PFSK-1 (cell line): ENCODE results near the gene ANKRD6.

ENCODE experiments used
- FOXP2 ChIP-seq: optimal IDR thresholded peaks from 2 replicates; pipeline ENCODE3; 2011; ENCODE audit warnings: borderline replicate concordance, control low read depth, inconsistent platforms; ENCODE audit not compliant: insufficient read depth; ENCODE audit errors: extremely low read length, extremely low read depth
- POLR2AphosphoS5 ChIP-seq: IDR thresholded peaks from 2 replicates; pipeline ENCODE4 v1.6.1; 2012; ENCODE audit warnings: low read depth, mild to moderate bottlenecking, control low read depth, low read length, moderate library complexity
- SIN3A ChIP-seq: IDR thresholded peaks from 2 replicates; pipeline ENCODE4 v1.6.1; 2012; ENCODE audit warnings: mild to moderate bottlenecking, low read length, moderate library complexity, borderline replicate concordance; ENCODE audit not compliant: insufficient read depth
- TAF1 ChIP-seq: IDR thresholded peaks from 2 replicates; pipeline ENCODE4 v1.6.1; 2012; ENCODE audit warnings: low read length, control low read depth, borderline replicate concordance; ENCODE audit not compliant: insufficient read depth
- TF ChIP-seq, protein P1 (sequence below), 2 experiments: IDR thresholded peaks; 2 replicates each; pipeline versions ENCODE4 v1.6.1 to v1.8.0; 2011 to 2012; ENCODE audit warnings: low read depth in 2 of 2, low read length in 2 of 2, control low read depth in 1 of 2, inconsistent platforms in 1 of 2, mild to moderate bottlenecking in 1 of 2, moderate library complexity in 1 of 2; ENCODE audit not compliant: insufficient read depth in 1 of 2

The ANKRD6 gene

DNA sequence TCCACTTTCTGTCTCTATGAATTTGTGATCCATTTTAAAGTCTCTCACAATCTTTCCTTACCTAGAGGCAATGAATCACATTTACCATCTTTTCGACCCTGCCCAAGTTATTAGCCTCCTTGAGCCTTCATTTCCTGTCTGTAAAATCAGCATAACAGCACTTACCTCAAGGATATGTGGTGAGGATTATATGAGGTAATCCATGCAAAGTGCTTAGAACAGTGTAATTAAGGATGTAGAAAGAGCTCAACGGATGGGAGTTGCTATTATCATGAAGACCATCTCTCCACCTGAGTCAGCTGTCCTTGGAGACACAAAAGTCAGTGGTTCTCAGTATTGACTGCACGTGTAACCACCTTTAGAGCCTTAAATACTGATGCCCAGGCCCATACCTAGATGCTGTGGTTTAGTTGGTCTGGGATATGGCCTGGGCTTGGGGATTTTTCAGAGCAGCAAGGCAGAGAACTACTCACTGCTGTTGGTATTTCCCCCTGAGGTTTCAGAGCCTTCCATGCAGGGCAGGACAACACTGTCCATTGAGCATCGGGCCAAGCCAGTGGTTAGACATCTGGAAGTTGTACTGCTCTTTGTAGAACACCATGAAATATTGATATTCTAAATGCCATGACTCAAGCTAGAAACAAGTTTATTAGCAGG is 149.8 kb downstream of the ANKRD6 start:
- TF ChIP-seq, protein P1, sequence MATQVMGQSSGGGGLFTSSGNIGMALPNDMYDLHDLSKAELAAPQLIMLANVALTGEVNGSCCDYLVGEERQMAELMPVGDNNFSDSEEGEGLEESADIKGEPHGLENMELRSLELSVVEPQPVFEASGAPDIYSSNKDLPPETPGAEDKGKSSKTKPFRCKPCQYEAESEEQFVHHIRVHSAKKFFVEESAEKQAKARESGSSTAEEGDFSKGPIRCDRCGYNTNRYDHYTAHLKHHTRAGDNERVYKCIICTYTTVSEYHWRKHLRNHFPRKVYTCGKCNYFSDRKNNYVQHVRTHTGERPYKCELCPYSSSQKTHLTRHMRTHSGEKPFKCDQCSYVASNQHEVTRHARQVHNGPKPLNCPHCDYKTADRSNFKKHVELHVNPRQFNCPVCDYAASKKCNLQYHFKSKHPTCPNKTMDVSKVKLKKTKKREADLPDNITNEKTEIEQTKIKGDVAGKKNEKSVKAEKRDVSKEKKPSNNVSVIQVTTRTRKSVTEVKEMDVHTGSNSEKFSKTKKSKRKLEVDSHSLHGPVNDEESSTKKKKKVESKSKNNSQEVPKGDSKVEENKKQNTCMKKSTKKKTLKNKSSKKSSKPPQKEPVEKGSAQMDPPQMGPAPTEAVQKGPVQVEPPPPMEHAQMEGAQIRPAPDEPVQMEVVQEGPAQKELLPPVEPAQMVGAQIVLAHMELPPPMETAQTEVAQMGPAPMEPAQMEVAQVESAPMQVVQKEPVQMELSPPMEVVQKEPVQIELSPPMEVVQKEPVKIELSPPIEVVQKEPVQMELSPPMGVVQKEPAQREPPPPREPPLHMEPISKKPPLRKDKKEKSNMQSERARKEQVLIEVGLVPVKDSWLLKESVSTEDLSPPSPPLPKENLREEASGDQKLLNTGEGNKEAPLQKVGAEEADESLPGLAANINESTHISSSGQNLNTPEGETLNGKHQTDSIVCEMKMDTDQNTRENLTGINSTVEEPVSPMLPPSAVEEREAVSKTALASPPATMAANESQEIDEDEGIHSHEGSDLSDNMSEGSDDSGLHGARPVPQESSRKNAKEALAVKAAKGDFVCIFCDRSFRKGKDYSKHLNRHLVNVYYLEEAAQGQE (IDR thresholded peaks at IDR 0.05; ENCODE audit: insufficient read depth in 1 of 2, low read depth in 2 of 2, low read length in 2 of 2): no peak
- TF ChIP-seq TAF1: no peak
- TF ChIP-seq FOXP2: no peak

GRCh38 chr6:89583559-89583958 is 150.6 kb downstream of the ANKRD6 start:
- TF ChIP-seq SIN3A: no peak
- no peak for TF ChIP-seq FOXP2
- TF ChIP-seq, protein P1 (IDR thresholded peaks at IDR 0.05; ENCODE audit: insufficient read depth in 1 of 2, low read depth in 2 of 2, low read length in 2 of 2): no peak
- TF ChIP-seq TAF1: no peak
- TF ChIP-seq POLR2AphosphoS5: no peak

- TF ChIP-seq POLR2AphosphoS5: no peak
- TF ChIP-seq, protein P1 (IDR thresholded peaks at IDR 0.05; ENCODE audit: insufficient read depth in 1 of 2, low read depth in 2 of 2, low read length in 2 of 2): no peak
- no peak for TF ChIP-seq FOXP2
- no peak for TF ChIP-seq SIN3A
- TF ChIP-seq TAF1: no peak
These were observed 151.6 kb downstream of the ANKRD6 start for GRCh38 chr6:89584539-89584938.

DNA sequence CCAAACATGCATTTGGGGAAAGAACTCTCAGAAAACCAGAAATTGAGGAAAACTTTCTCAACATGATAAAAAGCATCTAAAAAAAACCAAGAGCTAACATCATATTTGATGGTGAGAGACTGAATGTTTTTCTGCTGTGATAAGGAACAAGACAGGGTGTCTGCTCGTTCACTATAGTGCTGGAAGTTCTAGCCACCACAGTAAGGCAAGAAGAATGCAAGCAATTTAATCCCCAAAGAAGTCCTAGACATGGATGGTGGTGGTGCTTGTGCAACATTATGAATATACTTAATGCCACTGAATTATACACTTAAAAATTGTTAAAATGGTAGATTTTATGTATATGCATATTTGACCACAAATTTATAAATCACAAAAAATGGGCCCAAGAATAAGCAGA is 152.2 kb downstream of the ANKRD6 start:
- TF ChIP-seq FOXP2 (no peak), TAF1 (no peak), POLR2AphosphoS5 (no peak), SIN3A (no peak)
- TF ChIP-seq, protein P1 (IDR thresholded peaks at IDR 0.05; ENCODE audit: insufficient read depth in 1 of 2, low read depth in 2 of 2, low read length in 2 of 2): no peak
